Panc1 (cell line): Measurements from ENCODE around the gene SCNN1B. TPM values are rescaled to one million over a fixed set of nuclear protein-coding genes. Genes with fewer than 3 reads are reported as not detected.

Experiments used
- total RNA-seq: library from RNA; stranded (reverse); gene quantifications from one replicate; pipeline ENCODE4 v1.2.1, GENCODE V29; 2021; ENCODE audit not compliant: unreplicated experiment

SCNN1B gene
- total RNA-seq, 1 experiment from 2014 or later: 10.7 TPM

Other genes starting within 250 kb of the SCNN1B start
- gene USP31, start 152.8 kb upstream of the SCNN1B start, total RNA-seq: 27.2 TPM
- 3.4 TPM for gene SCNN1G, start 119.6 kb upstream of the SCNN1B start, total RNA-seq
- gene COG7, start 150.9 kb downstream of the SCNN1B start, total RNA-seq: 25.3 TPM
- gene GGA2, start 208.2 kb downstream of the SCNN1B start, total RNA-seq: 100 TPM